DMS 273 treated with DMSO at 0.1 percent for 48 hours (cell line): ENCODE measurements around the gene SMARCD2.

Experiments
- DNase-seq: peaks from one replicate; lab custom pipeline; 2025; lab: John Stamatoyannopoulos, UW

The SMARCD2 gene

GRCh38 chr17:63832014-63832413 is 10.5 kb downstream of the SMARCD2 start:
- no peak for DNase-seq

- DNase-seq, result no peak
Observed at GRCh38 chr17:63831505-63831904, 11.0 kb downstream of the SMARCD2 start.

- no peak for DNase-seq
Observed at GRCh38 chr17:63830904-63831491, 11.5 kb downstream of the SMARCD2 start.

GRCh38 chr17:63830278-63830677 is 12.2 kb downstream of the SMARCD2 start:
- DNase-seq, result no peak

GRCh38 chr17:63828936-63829335 is 13.5 kb downstream of the SMARCD2 start:
- no peak for DNase-seq

- DNase-seq, result no peak
Observed at GRCh38 chr17:63827801-63828221, 14.7 kb downstream of the SMARCD2 start.

- DNase-seq, result peak; percentile 91
Observed at GRCh38 chr17:63827002-63827800, 15.3 kb downstream of the SMARCD2 start, which contains the start of the genes FTSJ3 and PSMC5. Gene FTSJ3 (minus strand): TSS chr17:63827663. CDS start chr17:63826902, 761 bp downstream. Gene PSMC5 (plus strand): TSS chr17:63827431. CDS start chr17:63827491, 60 bp downstream.

GRCh38 chr17:63826468-63827001 is 15.9 kb downstream of the SMARCD2 start:
- no peak for DNase-seq

GRCh38 chr17:63824362-63824761 is 18.1 kb downstream of the SMARCD2 start:
- DNase-seq, result no peak

GRCh38 chr17:63823659-63824331 is 18.7 kb downstream of the SMARCD2 start:
- DNase-seq, result no peak

- DNase-seq, result no peak
Observed at GRCh38 chr17:63822537-63822936, 19.9 kb downstream of the SMARCD2 start.

GRCh38 chr17:63821804-63822203 is 20.7 kb downstream of the SMARCD2 start:
- DNase-seq, result no peak

- no peak for DNase-seq
Observed at GRCh38 chr17:63820963-63821561, 21.4 kb downstream of the SMARCD2 start.

GRCh38 chr17:63819585-63820537 is 22.6 kb downstream of the SMARCD2 start:
- no peak for DNase-seq

- no peak for DNase-seq
Observed at GRCh38 chr17:63819131-63819530, 23.4 kb downstream of the SMARCD2 start.

GRCh38 chr17:63817736-63818385 is 24.6 kb downstream of the SMARCD2 start:
- DNase-seq, result no peak

- DNase-seq, result no peak
Observed at GRCh38 chr17:63816669-63817068, 25.8 kb downstream of the SMARCD2 start.

- no peak for DNase-seq
Observed at GRCh38 chr17:63816123-63816522, 26.4 kb downstream of the SMARCD2 start.

GRCh38 chr17:63809970-63810369 is 32.5 kb downstream of the SMARCD2 start:
- no peak for DNase-seq

GRCh38 chr17:63805591-63805990 is 36.9 kb downstream of the SMARCD2 start:
- DNase-seq, result no peak
